BLaER1 (cell line): ENCODE data around the gene SHANK1.
"Not testable (repeated sequence)": the region's sequence is repeated elsewhere in the genome, so short reads cannot be mapped to it uniquely, and the experiment has no call there.

Experiments
- H3K27ac ChIP-seq: shearing (Covaris generic); formaldehyde crosslinking; 2 replicates; pipeline ENCODE4 v1.8.1; 2022
- H3K27me3 ChIP-seq: shearing (Covaris generic); formaldehyde crosslinking; 2 replicates; pipeline ENCODE4 v1.8.1; 2022
- H3K36me3 ChIP-seq: shearing (Covaris generic); formaldehyde crosslinking; 2 replicates; pipeline ENCODE4 v1.8.1; 2022
- H3K4me1 ChIP-seq: shearing (Covaris generic); formaldehyde crosslinking; 2 replicates; pipeline ENCODE4 v1.8.1; 2022
- H3K4me2 ChIP-seq: shearing (Covaris generic); formaldehyde crosslinking; 2 replicates; pipeline ENCODE4 v1.8.1; 2022
- H3K4me3 ChIP-seq: shearing (Covaris generic); formaldehyde crosslinking; 2 replicates; pipeline ENCODE4 v1.8.1; 2022
- H3K9ac ChIP-seq: shearing (Covaris generic); formaldehyde crosslinking; 2 replicates; pipeline ENCODE4 v1.8.1; 2022
- H3K9me3 ChIP-seq: shearing (Covaris generic); formaldehyde crosslinking; 2 replicates; pipeline ENCODE4 v1.8.1; 2022
- H4K20me1 ChIP-seq: shearing (Covaris generic); formaldehyde crosslinking; 2 replicates; pipeline ENCODE4 v1.8.1; 2022
- Cebpa-rat ChIP-seq: shearing (Covaris generic); IDR thresholded peaks from 2 replicates; pipeline ENCODE4 v1.8.1; 2022

Gene SHANK1

GRCh38 chr19:50632151-50632835, 87.3 kb downstream of the SHANK1 start:
- no peak for TF ChIP-seq Cebpa-rat
- Histone ChIP-seq H3K27ac (no peak overlapping the region), H3K4me3 (no peak overlapping the region), H3K4me1 (no peaks in the 10 kb centered on the region), H4K20me1 (no peaks in the 10 kb centered on the region), H3K4me2 (no peak overlapping the region), H3K27me3 (no peaks in the 10 kb centered on the region), H3K9ac (no peak overlapping the region), H3K9me3 (peaks cover 28% of the 10 kb centered on the region), H3K36me3 (no peaks in the 10 kb centered on the region)

DNA sequence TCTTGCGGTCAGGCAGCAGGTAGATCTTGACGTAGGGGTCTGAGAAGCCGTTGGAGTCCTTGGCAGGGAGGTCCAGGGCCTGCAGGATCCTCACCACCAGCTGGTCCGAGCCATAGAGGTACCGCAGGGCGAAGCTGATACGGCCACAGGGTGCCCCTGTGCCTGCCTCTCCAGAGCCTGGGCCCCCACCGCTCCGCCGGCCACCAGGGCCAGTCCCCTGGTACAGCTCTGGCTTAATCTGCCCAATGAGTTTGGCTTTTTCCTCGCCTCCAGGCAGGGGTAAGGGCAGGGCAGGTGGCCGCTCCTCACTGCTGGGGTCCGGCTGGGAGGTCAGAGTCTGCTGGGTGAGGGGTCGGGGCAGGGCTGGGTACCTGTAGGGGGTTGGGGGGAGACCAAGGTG, 89.8 kb downstream of the SHANK1 start:
- no peak overlapping the region for H3K4me2 ChIP-seq
- H3K27ac ChIP-seq: no peak overlapping the region
- TF ChIP-seq Cebpa-rat: no peak
- peaks cover 18% of the 10 kb centered on the region for H3K9me3 ChIP-seq
- H3K36me3 ChIP-seq: no peaks in the 10 kb centered on the region
- H3K9ac ChIP-seq: no peak overlapping the region
- no peak overlapping the region for H3K4me3 ChIP-seq
- H4K20me1 ChIP-seq: no peaks in the 10 kb centered on the region
- no peaks in the 10 kb centered on the region for H3K4me1 ChIP-seq
- no peaks in the 10 kb centered on the region for H3K27me3 ChIP-seq

DNA sequence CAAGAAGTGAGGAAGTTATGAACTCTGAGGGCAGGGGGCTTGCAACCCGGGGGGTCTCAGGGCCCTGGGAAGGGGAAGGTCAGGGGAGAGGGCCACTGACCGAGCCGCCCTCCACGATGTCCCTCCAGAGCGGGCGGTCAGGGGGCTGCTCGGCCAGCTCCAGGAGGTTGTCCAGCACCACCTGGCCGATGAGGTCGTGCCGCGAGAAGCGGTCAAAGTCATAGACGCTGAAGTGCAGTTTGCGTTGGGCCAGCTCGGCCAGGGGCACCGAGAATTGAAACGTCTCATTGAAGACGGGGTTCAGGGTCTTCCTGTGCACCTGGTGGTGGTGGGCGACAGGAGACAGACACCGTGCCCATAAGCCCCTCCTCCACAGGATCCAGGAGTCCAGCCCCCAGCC, 90.4 kb downstream of the SHANK1 start:
- no peaks in the 10 kb centered on the region for H3K36me3 ChIP-seq
- no peaks in the 10 kb centered on the region for H4K20me1 ChIP-seq
- H3K9me3 ChIP-seq: peaks cover 12% of the 10 kb centered on the region
- no peak overlapping the region for H3K9ac ChIP-seq
- H3K27me3 ChIP-seq: no peaks in the 10 kb centered on the region
- H3K27ac ChIP-seq: no peak overlapping the region
- H3K4me3 ChIP-seq: no peak overlapping the region
- no peak overlapping the region for H3K4me2 ChIP-seq
- no peak for TF ChIP-seq Cebpa-rat
- no peaks in the 10 kb centered on the region for H3K4me1 ChIP-seq

DNA sequence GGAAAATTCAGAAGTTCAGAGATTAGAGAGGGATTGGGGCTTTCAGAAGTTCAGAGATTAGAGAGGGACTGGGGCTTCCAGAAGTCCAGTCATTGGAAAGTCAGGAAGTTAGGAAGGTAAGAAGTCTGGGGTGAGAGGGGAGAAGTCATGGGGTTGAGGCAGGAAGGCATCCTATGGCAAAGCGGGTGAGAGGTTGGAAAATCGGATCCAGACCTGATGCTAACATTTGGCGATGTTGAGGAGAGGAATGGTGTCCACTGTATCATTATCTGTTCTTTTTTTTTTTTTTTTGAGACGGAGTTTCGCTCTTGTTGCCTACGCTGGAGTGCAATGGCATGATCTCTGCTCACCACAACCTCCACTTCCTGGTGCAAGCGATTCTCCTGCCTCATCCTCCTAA, 91.1 kb downstream of the SHANK1 start:
- peaks cover 5% of the 10 kb centered on the region for H3K9me3 ChIP-seq
- no peaks in the 10 kb centered on the region for H3K4me1 ChIP-seq
- H3K9ac ChIP-seq: no peak overlapping the region
- no peaks in the 10 kb centered on the region for H4K20me1 ChIP-seq
- no peak overlapping the region for H3K27ac ChIP-seq
- no peak overlapping the region for H3K4me3 ChIP-seq
- H3K36me3 ChIP-seq: no peaks in the 10 kb centered on the region
- no peak for TF ChIP-seq Cebpa-rat
- H3K4me2 ChIP-seq: no peak overlapping the region
- H3K27me3 ChIP-seq: no peaks in the 10 kb centered on the region

DNA sequence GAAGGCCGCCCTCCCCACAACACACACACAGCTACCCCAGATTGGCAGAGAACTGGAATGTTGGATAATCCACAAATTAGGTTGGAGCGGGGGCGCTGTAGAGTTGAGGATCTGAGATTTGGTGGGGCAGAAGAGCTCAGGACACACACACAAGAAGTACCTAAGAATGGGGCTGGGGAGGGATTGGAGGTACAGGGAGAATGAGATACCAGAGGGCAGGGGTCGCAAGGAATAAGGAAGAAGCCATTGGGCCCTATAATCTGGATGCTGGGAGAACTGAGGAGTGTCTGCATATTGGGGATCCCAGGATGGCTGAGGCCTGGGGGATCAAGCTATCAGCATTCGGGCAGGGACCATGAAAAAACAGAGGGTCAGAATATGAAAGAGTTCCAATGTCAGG, 91.5 kb downstream of the SHANK1 start:
- H3K36me3 ChIP-seq: no peaks in the 10 kb centered on the region
- no peaks in the 10 kb centered on the region for H3K4me1 ChIP-seq
- H3K27ac ChIP-seq: no peak overlapping the region
- no peak overlapping the region for H3K9ac ChIP-seq
- H3K4me3 ChIP-seq: no peak overlapping the region
- H3K4me2 ChIP-seq: no peak overlapping the region
- H4K20me1 ChIP-seq: no peaks in the 10 kb centered on the region
- H3K9me3 ChIP-seq: peaks cover 1% of the 10 kb centered on the region
- TF ChIP-seq Cebpa-rat: no peak
- no peaks in the 10 kb centered on the region for H3K27me3 ChIP-seq

- Histone ChIP-seq H3K36me3 (no peaks in the 10 kb centered on the region), H3K4me2 (no peak overlapping the region), H3K27me3 (no peaks in the 10 kb centered on the region), H3K4me3 (no peak overlapping the region), H3K9ac (no peak overlapping the region), H4K20me1 (no peaks in the 10 kb centered on the region), H3K4me1 (no peaks in the 10 kb centered on the region), H3K27ac (no peak overlapping the region), H3K9me3 (no peaks in the 10 kb centered on the region)
- TF ChIP-seq Cebpa-rat: no peak
Measured at GRCh38 chr19:50626795-50627194, 92.8 kb downstream of the SHANK1 start.

DNA sequence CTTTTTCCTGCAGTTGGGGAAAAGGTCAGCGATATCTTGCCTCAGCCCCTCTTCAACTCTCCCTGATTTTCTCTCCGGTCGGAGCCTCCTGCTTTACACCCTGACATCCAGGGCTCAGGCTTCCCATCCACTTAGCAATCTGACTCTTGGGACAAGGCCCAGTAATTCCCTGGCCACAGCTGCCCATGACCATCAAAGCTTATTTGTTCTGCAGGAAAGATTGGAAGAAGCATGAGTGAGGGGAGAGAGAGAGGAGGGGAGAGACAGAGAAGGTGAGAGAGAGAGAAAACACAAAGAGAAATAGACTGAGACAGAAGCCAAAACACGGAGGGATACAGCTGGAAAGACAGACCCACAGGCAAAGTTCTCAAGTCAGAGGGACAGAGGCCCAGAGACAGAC, 93.6 kb downstream of the SHANK1 start:
- H3K9me3 ChIP-seq: no peaks in the 10 kb centered on the region
- H3K4me1 ChIP-seq: no peaks in the 10 kb centered on the region
- H3K4me2 ChIP-seq: no peak overlapping the region
- H3K27me3 ChIP-seq: no peaks in the 10 kb centered on the region
- H3K4me3 ChIP-seq: no peak overlapping the region
- no peak overlapping the region for H3K9ac ChIP-seq
- no peaks in the 10 kb centered on the region for H3K36me3 ChIP-seq
- no peaks in the 10 kb centered on the region for H4K20me1 ChIP-seq
- TF ChIP-seq Cebpa-rat: no peak
- H3K27ac ChIP-seq: no peak overlapping the region

DNA sequence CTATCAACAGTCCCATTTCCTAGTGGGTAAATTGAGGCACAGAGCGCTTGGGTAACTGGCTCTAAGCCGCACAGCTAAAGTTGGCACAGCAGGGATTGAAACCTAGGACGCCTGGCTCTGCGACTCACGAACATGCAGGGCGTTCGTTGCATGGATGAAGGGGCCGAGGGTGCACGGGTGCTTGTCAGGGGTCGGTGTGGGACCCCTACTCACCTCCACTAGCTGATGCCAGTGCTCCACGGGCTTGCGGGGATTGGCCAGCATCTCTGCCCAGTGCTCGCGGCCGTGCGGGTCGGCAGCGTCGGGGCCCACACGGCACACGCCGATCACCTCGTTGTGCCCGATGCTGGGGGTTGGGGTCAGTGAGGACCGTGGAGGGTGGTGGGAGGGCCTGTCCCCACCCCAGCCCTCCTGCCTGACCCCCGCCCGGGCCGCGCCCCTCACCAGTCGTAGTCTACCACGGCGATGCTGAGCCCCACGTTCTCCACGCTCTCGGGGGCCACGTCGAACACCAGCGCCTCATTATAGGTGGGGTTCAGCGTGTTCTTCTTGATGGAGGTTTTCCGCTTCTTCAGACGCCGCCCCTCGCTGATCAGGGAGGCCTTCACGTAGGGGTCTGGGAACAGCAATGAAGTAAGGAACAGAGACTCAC, 94.5 kb downstream of the SHANK1 start:
- H3K27ac ChIP-seq: no peak overlapping the region
- no peaks in the 10 kb centered on the region for H3K27me3 ChIP-seq
- H3K9ac ChIP-seq: no peak overlapping the region
- no peak for TF ChIP-seq Cebpa-rat
- H3K4me3 ChIP-seq: no peak overlapping the region
- H3K9me3 ChIP-seq: no peaks in the 10 kb centered on the region
- no peaks in the 10 kb centered on the region for H3K36me3 ChIP-seq
- H3K4me1 ChIP-seq: no peaks in the 10 kb centered on the region
- H3K4me2 ChIP-seq: no peak overlapping the region
- H4K20me1 ChIP-seq: no peaks in the 10 kb centered on the region

DNA sequence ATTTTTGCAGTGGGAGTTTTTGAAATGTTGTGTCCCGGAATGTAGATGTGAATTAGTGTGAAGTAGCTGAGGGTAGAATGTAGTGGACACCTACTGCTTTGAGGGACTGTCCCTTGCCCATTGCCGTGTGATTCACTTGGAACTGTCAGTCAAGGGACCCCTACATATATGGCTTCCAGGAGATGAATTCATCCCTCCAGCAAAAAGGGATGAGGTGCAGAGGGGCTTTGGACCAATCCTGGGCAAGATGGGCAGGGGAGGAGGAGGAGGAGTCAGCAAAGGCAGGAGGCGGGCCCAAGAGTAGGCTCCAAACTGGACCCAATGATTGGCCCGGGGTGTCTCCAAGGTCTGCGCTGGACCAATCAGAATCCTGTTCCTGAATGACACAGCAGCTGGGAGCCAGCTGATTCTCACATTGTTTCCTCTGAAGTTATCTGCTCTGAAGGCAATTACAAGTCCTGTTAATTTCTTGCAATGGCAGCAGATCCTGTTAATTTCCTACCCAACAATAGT, 99.2 kb downstream of the SHANK1 start:
- not testable (repeated sequence) for H3K4me3 ChIP-seq, H3K4me1 ChIP-seq, H3K27me3 ChIP-seq, H3K9me3 ChIP-seq, H4K20me1 ChIP-seq, H3K36me3 ChIP-seq, H3K4me2 ChIP-seq, H3K27ac ChIP-seq, H3K9ac ChIP-seq

DNA sequence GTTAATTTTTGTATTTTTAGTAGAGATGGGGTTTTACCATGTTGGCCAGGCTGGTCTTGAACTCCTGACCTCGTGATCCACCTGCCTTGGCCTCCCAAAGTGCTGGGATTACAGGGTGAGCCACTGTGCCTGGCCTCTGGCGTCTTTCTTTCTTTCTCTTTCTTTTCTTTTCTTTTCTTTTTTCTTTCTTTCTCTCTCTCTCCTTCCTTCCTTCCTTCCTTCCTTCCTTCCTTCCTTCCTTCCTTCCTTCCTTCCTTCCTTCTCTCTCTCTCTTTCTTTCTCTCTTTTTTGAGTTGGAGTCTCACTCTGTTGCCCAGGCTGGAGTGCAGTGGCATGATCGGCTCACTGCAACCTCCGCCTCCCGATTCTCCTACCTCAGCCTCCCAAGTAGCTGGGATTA, 100.4 kb downstream of the SHANK1 start:
- H3K36me3 ChIP-seq, H3K4me1 ChIP-seq, H3K9ac ChIP-seq, H3K27me3 ChIP-seq, H3K4me3 ChIP-seq, H4K20me1 ChIP-seq, H3K9me3 ChIP-seq, H3K27ac ChIP-seq, H3K4me2 ChIP-seq: not testable (repeated sequence)

DNA sequence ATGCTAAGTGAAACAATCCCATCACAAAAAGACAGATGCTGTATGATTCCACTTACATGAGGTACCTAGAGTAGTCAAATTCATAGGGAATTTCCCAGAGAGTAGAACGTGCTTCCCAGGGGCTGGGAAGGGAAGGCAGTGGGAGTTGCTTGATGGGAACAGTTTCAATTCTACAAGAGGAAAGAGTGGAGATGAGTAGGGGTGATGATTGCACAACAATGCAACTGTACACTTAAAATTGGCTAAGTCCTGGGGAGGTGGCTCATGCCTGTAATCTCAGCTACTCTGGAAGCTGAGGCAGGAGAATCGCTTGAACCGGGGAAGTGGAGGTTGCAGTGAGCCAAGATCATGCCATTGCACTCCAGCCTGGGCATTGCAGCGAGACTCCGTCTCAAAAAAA, 101.2 kb downstream of the SHANK1 start:
- H3K27ac ChIP-seq, H3K36me3 ChIP-seq, H3K4me1 ChIP-seq, H4K20me1 ChIP-seq, H3K4me2 ChIP-seq, H3K4me3 ChIP-seq, H3K9ac ChIP-seq, H3K27me3 ChIP-seq, H3K9me3 ChIP-seq: not testable (repeated sequence)

DNA sequence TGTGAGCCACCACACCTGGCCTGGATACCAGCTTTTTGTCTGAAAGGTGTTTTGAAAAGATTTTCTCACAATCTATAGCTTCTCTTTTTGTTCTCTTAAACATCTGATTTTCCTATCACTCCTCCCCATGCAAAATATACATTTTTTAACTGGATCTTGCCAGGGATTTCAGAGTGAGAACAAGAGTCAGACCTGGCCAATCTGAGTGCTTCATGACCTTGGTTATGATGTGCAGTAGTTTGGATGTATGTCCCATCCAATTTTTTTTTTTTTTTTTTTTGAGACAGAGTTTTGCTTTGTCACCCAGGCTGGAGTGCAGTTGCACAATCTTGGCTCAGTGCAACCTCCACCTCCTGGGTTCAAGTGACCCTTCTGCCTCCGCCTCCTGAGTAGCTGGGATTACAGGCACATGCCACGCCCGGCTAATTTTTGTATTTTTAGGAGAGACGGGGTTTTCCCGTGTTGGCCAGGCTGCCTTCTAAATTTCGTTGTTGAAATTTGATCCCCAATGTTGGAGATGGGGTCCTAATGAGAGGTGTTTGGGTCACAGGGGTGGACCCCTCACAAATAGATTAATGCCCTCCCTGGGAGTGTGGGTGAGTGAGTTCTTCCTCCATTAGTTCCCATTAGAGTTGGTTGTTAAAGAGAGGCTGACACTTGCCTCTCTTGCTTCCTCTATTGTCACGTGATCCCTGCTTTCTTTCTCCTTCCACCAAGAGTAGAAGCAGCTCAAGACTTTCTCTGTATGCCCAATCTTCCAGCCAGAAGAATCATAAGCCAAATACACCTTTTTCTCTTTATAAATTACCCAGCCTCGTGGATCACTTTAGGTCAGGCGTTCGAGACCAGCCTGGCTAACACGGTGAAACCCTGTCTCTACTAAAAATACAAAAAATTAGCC, 106.8 kb downstream of the SHANK1 start:
- not testable (repeated sequence) for H3K9ac ChIP-seq, H3K4me2 ChIP-seq, H3K4me3 ChIP-seq

More for the DNA sequence above, 106.8 kb downstream of the SHANK1 start:
- not testable (repeated sequence) for H4K20me1 ChIP-seq, H3K4me1 ChIP-seq, H3K27ac ChIP-seq, H3K27me3 ChIP-seq, H3K36me3 ChIP-seq, H3K9me3 ChIP-seq
